Measurements from ENCODE around the gene DDX3X. TPM values are rescaled to one million over a fixed set of nuclear protein-coding genes. Genes with fewer than 3 reads are reported as not detected.

DDX3X gene
- polyA plus RNA-seq, 1 of the 3 experiments (the other 2 are of a cell fraction): 30.9 TPM

GRCh38 chrX:41313419-41313818 is 20.5 kb upstream of the DDX3X start:
- Histone ChIP-seq H3K27me3 (ENCODE audit: insufficient read depth) (no peaks in the 10 kb centered on the region), H2AFZ (ENCODE audit: low read depth) (no peak overlapping the region), H3K4me1 (ENCODE audit: control insufficient read depth in 1 of 2, insufficient read depth in 2 of 2, low read depth in 1 of 2, low read length in 1 of 2) (peaks cover 0 to 3% of the 10 kb centered on the region in 2 experiments; a peak in 1 of 4 replicates), H3K4me3 (ENCODE audit: low read depth in 2 of 2, low read length in 1 of 2) (no peak overlapping the region), H3F3A (replicated peaks; ENCODE audit: insufficient read depth) (no peaks in the 10 kb centered on the region), H3K27ac (ENCODE audit: low read depth in 2 of 2, low read length in 1 of 2) (no peak overlapping the region), H3K9me3 (no peaks in the 10 kb centered on the region), H3K36me3 (replicated peaks in 1 of 2; ENCODE audit: control insufficient read depth in 1 of 2, insufficient read depth in 2 of 2, low read length in 1 of 2) (no peaks in the 10 kb centered on the region), H3K9me2 (no peaks in the 10 kb centered on the region), H3K79me2 (ENCODE audit: insufficient read depth) (no peaks in the 10 kb centered on the region), H3K9ac (no peak overlapping the region), H4K20me1 (ENCODE audit: insufficient read depth) (no peaks in the 10 kb centered on the region), H3K4me2 (no peak overlapping the region)
- TF ChIP-seq CHD2 (IDR thresholded peaks at IDR 0.05; ENCODE audit: low read length, partially characterized antibody) (no peak), FOSL2 (IDR thresholded peaks at IDR 0.05; ENCODE audit: borderline replicate concordance, low read depth) (no peak), MAX (IDR thresholded peaks at IDR 0.05; ENCODE audit: low read depth) (no peak)
- POLR2A ChIA-PET: no interaction called here
- no peak for DNase-seq
- 70% methylated on average over 5 of the region's 5 CpGs for WGBS (ENCODE audit: low lambda C conversion rate)
- CTCF ChIA-PET: no interaction called here

- no peak overlapping the region for H3K4me2 ChIP-seq
- no peaks in the 10 kb centered on the region for H3K27me3 ChIP-seq (ENCODE audit: insufficient read depth)
- no peak overlapping the region for H3K9ac ChIP-seq
- no peaks in the 10 kb centered on the region for H3K4me1 ChIP-seq (ENCODE audit: control insufficient read depth in 1 of 2, insufficient read depth in 2 of 2, low read depth in 1 of 2, low read length in 1 of 2)
- no peaks in the 10 kb centered on the region for H3F3A ChIP-seq (replicated peaks; ENCODE audit: insufficient read depth)
- H3K9me2 ChIP-seq: no peaks in the 10 kb centered on the region
- no peak overlapping the region for H2AFZ ChIP-seq (ENCODE audit: low read depth)
- no peak overlapping the region for H3K4me3 ChIP-seq (ENCODE audit: low read depth in 2 of 2, low read length in 1 of 2)
- ChIA-PET POLR2A (no interaction called here), CTCF (no interaction called here)
- TF ChIP-seq USF2 (IDR thresholded peaks at IDR 0.05; ENCODE audit: borderline replicate concordance, low read depth, low read length) (no peak), GABPA (IDR thresholded peaks at IDR 0.05; ENCODE audit: low read depth) (no peak), JUND (IDR thresholded peaks at IDR 0.05) (no peak), REST (IDR thresholded peaks at IDR 0.05; ENCODE audit: low read depth, low read length) (no peak), YY1 (IDR thresholded peaks at IDR 0.05; ENCODE audit: low read depth) (no peak), CTCF (IDR thresholded peaks at IDR 0.05) (no peak), RCOR1 (IDR thresholded peaks at IDR 0.05; ENCODE audit: low read length) (no peak), SIN3A (IDR thresholded peaks at IDR 0.05; ENCODE audit: borderline replicate concordance, low read depth, low read length) (no peak), FOXM1 (IDR thresholded peaks at IDR 0.05; ENCODE audit: low read depth) (no peak), RXRA (IDR thresholded peaks at IDR 0.05; ENCODE audit: borderline replicate concordance, low read depth) (no peak), NFIC (IDR thresholded peaks at IDR 0.05; ENCODE audit: borderline replicate concordance) (no peak), USF1 (IDR thresholded peaks at IDR 0.05; ENCODE audit: borderline replicate concordance, low read depth) (no peak), CHD2 (IDR thresholded peaks at IDR 0.05; ENCODE audit: low read length, partially characterized antibody) (no peak)
- no peak for DNase-seq
- H3K36me3 ChIP-seq (replicated peaks in 1 of 2; ENCODE audit: control insufficient read depth in 1 of 2, insufficient read depth in 2 of 2, low read length in 1 of 2): no peaks in the 10 kb centered on the region
- H4K20me1 ChIP-seq (ENCODE audit: insufficient read depth): no peaks in the 10 kb centered on the region
- no peaks in the 10 kb centered on the region for H3K9me3 ChIP-seq
- 59% methylated on average over 4 of the region's 4 CpGs for WGBS (ENCODE audit: low lambda C conversion rate)
- no peak overlapping the region for H3K27ac ChIP-seq (ENCODE audit: low read depth in 2 of 2, low read length in 1 of 2)
- no peaks in the 10 kb centered on the region for H3K79me2 ChIP-seq (ENCODE audit: insufficient read depth)
Measured at GRCh38 chrX:41314204-41314603, 19.8 kb upstream of the DDX3X start.
